ENCODE data around the gene ZBTB7A.
A peak's percentile ranks its signal among the peaks of the same experiment; 100 is the strongest.

The ZBTB7A gene

GRCh38 chr19:4034048-4035017 lies 32.4 kb downstream of the ZBTB7A start:
- no peak for DNase-seq

GRCh38 chr19:4033028-4033956 lies 33.4 kb downstream of the ZBTB7A start:
- no peak for DNase-seq

GRCh38 chr19:4032436-4032835 lies 34.3 kb downstream of the ZBTB7A start:
- no peak for DNase-seq

- DNase-seq: no peak
These were observed 35.3 kb downstream of the ZBTB7A start for GRCh38 chr19:4031420-4031819.

GRCh38 chr19:4030981-4031380 lies 35.7 kb downstream of the ZBTB7A start:
- DNase-seq: no peak

- DNase-seq: no peak
These were observed 36.1 kb downstream of the ZBTB7A start for GRCh38 chr19:4030552-4030951.

GRCh38 chr19:4029247-4029614 lies 37.5 kb downstream of the ZBTB7A start:
- no peak for DNase-seq

- no peak for DNase-seq
These were observed 38.1 kb downstream of the ZBTB7A start for GRCh38 chr19:4028334-4029246.

GRCh38 chr19:4027146-4027545 lies 39.6 kb downstream of the ZBTB7A start:
- DNase-seq: no peak

- no peak for DNase-seq
These were observed 41.4 kb downstream of the ZBTB7A start for GRCh38 chr19:4025317-4025716.

GRCh38 chr19:4023600-4024398 lies 42.9 kb downstream of the ZBTB7A start:
- DNase-seq: no peak

- DNase-seq: no peak
These were observed 47.1 kb downstream of the ZBTB7A start for GRCh38 chr19:4019578-4019977.

GRCh38 chr19:4018775-4019504 lies 47.8 kb downstream of the ZBTB7A start:
- no peak for DNase-seq

- no peak for DNase-seq
These were observed 48.5 kb downstream of the ZBTB7A start for GRCh38 chr19:4018140-4018613.

GRCh38 chr19:4016903-4017638 lies 49.6 kb downstream of the ZBTB7A start:
- no peak for DNase-seq

- no peak for DNase-seq
These were observed 50.2 kb downstream of the ZBTB7A start for GRCh38 chr19:4016486-4016885.

- no peak for DNase-seq
These were observed 50.8 kb downstream of the ZBTB7A start for GRCh38 chr19:4015705-4016402.

GRCh38 chr19:4014541-4015491 lies 51.9 kb downstream of the ZBTB7A start:
- peak; percentile 52 for DNase-seq

Data from CD4-positive, alpha-beta T cell treated with Interleukin-21 for 1 hour (primary cell).